ENCODE data around the gene ALDH3B2. TPM values are rescaled to one million over a fixed set of nuclear protein-coding genes. Genes with fewer than 3 reads are reported as not detected.

The ALDH3B2 gene
- total and polyA plus RNA-seq, 2 donors (not counting 1 experiment from before 2014, with no cell fraction given) = 0.09 TPM; not detected in 1

GRCh38 chr11:67636962-67637361, 37.5 kb downstream of the ALDH3B2 start:
- H3K4me3 ChIP-seq (ENCODE audit: control extremely low read depth in 1 of 5, extremely low read depth in 1 of 5, insufficient read depth in 1 of 5, low read depth in 2 of 5, low read length in 4 of 5) = no peak overlapping the region

GRCh38 chr11:67635231-67635521, 39.2 kb downstream of the ALDH3B2 start:
- POLR2A ChIA-PET = interaction anchor here (1.1 kb wide), 1 partner anchor 21 kb away, joined by 4 read pairs; no protein-coding TSS in a partner anchor
- H3K4me1 Mint-ChIP-seq = peaks cover 18% of the 10 kb centered on the region
- Histone ChIP-seq H3K36me3 (replicated peaks in 1 of 2; ENCODE audit: control extremely low read depth in 1 of 2, control insufficient read depth in 1 of 2, extremely low read depth in 1 of 2, insufficient read depth in 2 of 2, low read length in 1 of 2) (no peaks in the 10 kb centered on the region), H3K27ac (ENCODE audit: low read length in 2 of 2) (no peak overlapping the region), H3K27me3 (replicated peaks in 1 of 4; ENCODE audit: control extremely low read depth in 1 of 4, control insufficient read depth in 3 of 4, insufficient read depth in 4 of 4, low read length in 3 of 4) (peaks cover 0 to 6% (median 3%) of the 10 kb centered on the region in 4 experiments), H3K4me1 (ENCODE audit: control insufficient read depth in 2 of 2, insufficient read depth in 2 of 2, low read length in 2 of 2) (peaks cover 9 to 14% of the 10 kb centered on the region in 2 donors), H3K9ac (ENCODE audit: low read length) (no peak overlapping the region), H3K4me2 (replicated peaks; ENCODE audit: low read depth, low read length, poor library complexity, severe bottlenecking) (no peak overlapping the region), H4K20me1 (ENCODE audit: control insufficient read depth, insufficient read depth, low read length, poor library complexity, severe bottlenecking) (no peaks in the 10 kb centered on the region), H3K9me3 (ENCODE audit: control extremely low read depth in 1 of 3, control insufficient read depth in 2 of 3, insufficient read depth in 1 of 3, low read length in 2 of 3) (no peaks in the 10 kb centered on the region), H3K79me2 (ENCODE audit: control insufficient read depth, insufficient read depth, low read length) (no peaks in the 10 kb centered on the region), H2AFZ (ENCODE audit: insufficient read depth, low read depth, low read length, poor library complexity, severe bottlenecking) (no peak overlapping the region), H3K4me3 (ENCODE audit: control extremely low read depth in 1 of 5, extremely low read depth in 1 of 5, insufficient read depth in 1 of 5, low read depth in 2 of 5, low read length in 4 of 5) (no peak overlapping the region)
- TF ChIP-seq EZH2 (IDR thresholded peaks at IDR 0.05; ENCODE audit: borderline replicate concordance, insufficient read depth, low read depth, low read length, poor library complexity, severe bottlenecking) = no peak
- TF ChIP-seq CTCF (IDR thresholded peaks at IDR 0.05) = no peak
- peaks cover 2% of the 10 kb centered on the region for H3K27me3 Mint-ChIP-seq
- intact Hi-C loops (cut with micrococcal nuclease) = no loop called here
- DNase-seq = no peak
- no peaks in the 10 kb centered on the region for H3K9me3 Mint-ChIP-seq (ENCODE audit: insufficient read depth)
- ATAC-seq (ENCODE audit: low read depth) = no peak
- H3K27ac Mint-ChIP-seq = no peak overlapping the region
- 88% methylated on average over 3 of the region's 4 CpGs for WGBS (ENCODE audit: insufficient coverage)
- H3K4me3 Mint-ChIP-seq = no peak overlapping the region
- CTCF ChIA-PET = interaction anchor here (0.6 to 5.3 kb wide), 4 partner anchors 12 to 468 kb away, joined by 5 to 50 read pairs (median 10); partner anchors contain the start of gene ACY3

More at GRCh38 chr11:67636962-67637361, 37.5 kb downstream of the ALDH3B2 start:
- H3K27ac Mint-ChIP-seq = no peak overlapping the region
- H3K9me3 Mint-ChIP-seq (ENCODE audit: insufficient read depth) = no peaks in the 10 kb centered on the region
- H3K27ac ChIP-seq (ENCODE audit: low read length in 2 of 2) = no peak overlapping the region
- H2AFZ ChIP-seq (ENCODE audit: insufficient read depth, low read depth, low read length, poor library complexity, severe bottlenecking) = no peak overlapping the region
- H3K4me2 ChIP-seq (replicated peaks; ENCODE audit: low read depth, low read length, poor library complexity, severe bottlenecking) = no peak overlapping the region
- DNase-seq = no peak
- 60% methylated on average over 3 of the region's 6 CpGs for WGBS (ENCODE audit: insufficient coverage)
- peaks cover 0 to 14% (median 3%) of the 10 kb centered on the region in 4 experiments for H3K27me3 ChIP-seq (replicated peaks in 1 of 4; ENCODE audit: control extremely low read depth in 1 of 4, control insufficient read depth in 3 of 4, insufficient read depth in 4 of 4, low read length in 3 of 4)
- POLR2A ChIA-PET = no interaction called here
- ATAC-seq (ENCODE audit: low read depth) = no peak
- no peaks in the 10 kb centered on the region for H3K36me3 ChIP-seq (replicated peaks in 1 of 2; ENCODE audit: control extremely low read depth in 1 of 2, control insufficient read depth in 1 of 2, extremely low read depth in 1 of 2, insufficient read depth in 2 of 2, low read length in 1 of 2)
- no peaks in the 10 kb centered on the region for H3K9me3 ChIP-seq (ENCODE audit: control extremely low read depth in 1 of 3, control insufficient read depth in 2 of 3, insufficient read depth in 1 of 3, low read length in 2 of 3)
- H3K4me3 Mint-ChIP-seq = no peak overlapping the region
- TF ChIP-seq EZH2 (IDR thresholded peaks at IDR 0.05; ENCODE audit: borderline replicate concordance, insufficient read depth, low read depth, low read length, poor library complexity, severe bottlenecking) = no peak
- no peak for TF ChIP-seq CTCF (IDR thresholded peaks at IDR 0.05)
- H3K4me1 ChIP-seq (ENCODE audit: control insufficient read depth in 2 of 2, insufficient read depth in 2 of 2, low read length in 2 of 2) = peaks cover 6 to 8% of the 10 kb centered on the region in 2 donors
- H3K9ac ChIP-seq (ENCODE audit: low read length) = no peak overlapping the region
- CTCF ChIA-PET = interaction anchor here (0.8 to 5.3 kb wide), 3 partner anchors 10 to 51 kb away, joined by 4 to 50 read pairs (median 13); partner anchors contain the start of gene ACY3
- H3K79me2 ChIP-seq (ENCODE audit: control insufficient read depth, insufficient read depth, low read length) = no peaks in the 10 kb centered on the region
- peaks cover 11% of the 10 kb centered on the region for H3K4me1 Mint-ChIP-seq
- peaks cover 4% of the 10 kb centered on the region for H3K27me3 Mint-ChIP-seq
- H4K20me1 ChIP-seq (ENCODE audit: control insufficient read depth, insufficient read depth, low read length, poor library complexity, severe bottlenecking) = no peaks in the 10 kb centered on the region
- intact Hi-C loops (cut with micrococcal nuclease) = no loop called here
